ENCODE data around the gene DPP4. TPM values are rescaled to one million over a fixed set of nuclear protein-coding genes. Genes with fewer than 3 reads are reported as not detected.

DPP4 gene
- total RNA-seq, 1 experiment from 2014 or later, result 2.8 TPM

GRCh38 chr2:162063899-162064298, 10.1 kb downstream of the DPP4 start:
- no CpG with 5 or more reads among the region's 3 CpGs for WGBS (ENCODE audit: extremely low coverage, insufficient read length, low lambda C conversion rate)
- Histone ChIP-seq H3K79me1 (ENCODE audit: insufficient read depth, low read depth, low read length, poor library complexity, severe bottlenecking) (no peaks in the 10 kb centered on the region), H2BK15ac (ENCODE audit: low read depth, low read length) (no peak overlapping the region), H3K18ac (ENCODE audit: insufficient read length, low read depth, low read length) (no peak overlapping the region), H3K4ac (ENCODE audit: low read depth, low read length) (no peak overlapping the region), H3K9ac (ENCODE audit: extremely low read depth, insufficient read length, low read length) (no peak overlapping the region), H3K23ac (ENCODE audit: insufficient read length, low read depth, low read length) (no peak overlapping the region), H3T11ph (ENCODE audit: low read length) (no peak overlapping the region), H2AK5ac (ENCODE audit: insufficient read length, low read length) (no peak overlapping the region), H3K27me3 (ENCODE audit: insufficient read depth, low read length) (no peaks in the 10 kb centered on the region), H3K9me3 (ENCODE audit: control insufficient read depth, low read depth, low read length) (no peaks in the 10 kb centered on the region), H4K8ac (replicated peaks; ENCODE audit: insufficient read length, low read depth, low read length) (no peak overlapping the region), H3K23me2 (ENCODE audit: insufficient read length, low read depth, low read length, poor library complexity, severe bottlenecking) (no peaks in the 10 kb centered on the region), H3K4me1 (ENCODE audit: insufficient read depth, low read length) (peaks cover 2% of the 10 kb centered on the region; the same call in 1 of the 2 replicates), H4K91ac (ENCODE audit: insufficient read length, low read depth, low read length) (no peak overlapping the region), H2AFZ (ENCODE audit: low read length) (no peak overlapping the region), H2BK12ac (ENCODE audit: insufficient read length, low read depth, low read length) (no peak overlapping the region), H4K5ac (ENCODE audit: insufficient read length, low read depth, low read length) (no peak overlapping the region), H3K4me2 (ENCODE audit: insufficient read depth, insufficient read length, low read length) (no peak overlapping the region), H2BK20ac (ENCODE audit: low read depth, low read length, poor library complexity, severe bottlenecking) (no peak overlapping the region), H4K20me1 (ENCODE audit: control insufficient read depth, insufficient read depth, insufficient read length) (no peaks in the 10 kb centered on the region), H3K56ac (ENCODE audit: insufficient read length, low read depth, low read length) (no peak overlapping the region), H3K14ac (ENCODE audit: insufficient read depth, low read length) (no peak overlapping the region), H2BK120ac (ENCODE audit: low read depth, low read length, poor library complexity, severe bottlenecking) (no peak overlapping the region), H2BK5ac (ENCODE audit: insufficient read length, low read length) (no peak overlapping the region), H3K79me2 (ENCODE audit: insufficient read depth, low read length) (no peaks in the 10 kb centered on the region), H3K27ac (ENCODE audit: insufficient read length, low read depth, low read length) (no peak overlapping the region)
- no peak overlapping the region for H3K27ac Mint-ChIP-seq
- H3K36me3 Mint-ChIP-seq (ENCODE audit: insufficient read depth in 1 of 3, low read depth in 3 of 3), result peaks cover 0 to 6% (median 5%) of the 10 kb centered on the region in 3 experiments; a peak in 4 of 7 replicates
- H3K4me1 Mint-ChIP-seq, result peaks cover 17 to 22% of the 10 kb centered on the region in 2 experiments
- no peaks in the 10 kb centered on the region for H3K27me3 Mint-ChIP-seq (ENCODE audit: low read depth)
- peaks cover 0 to 2% of the 10 kb centered on the region in 2 experiments; a peak in 1 of 5 replicates for H3K9me3 Mint-ChIP-seq
- no peak overlapping the region for H3K4me3 Mint-ChIP-seq
- DNase-seq, result no peak
- TF ChIP-seq CTCF (conservative IDR thresholded peaks at IDR 0.05), result no peak

Data from H9 (cell line).